SK-N-SH (cell line): ENCODE results near the gene ACOT8. TPM values are rescaled to one million over a fixed set of nuclear protein-coding genes. Genes with fewer than 3 reads are reported as not detected.

Source experiments
- CTCF ChIA-PET: fragments of 300-600, 350-600 bp; formaldehyde crosslinking; extraction: SDS; loops from one replicate; lab custom pipeline; 2021; lab: Yijun Ruan, JAX
- POLR2A ChIA-PET: fragments of 350-600 bp; sonication (Branson Sonifier 250); formaldehyde crosslinking; extraction: SDS; loops from one replicate; lab custom pipeline; 2020; ENCODE audit warnings: antibody characterized with exemption, inconsistent platforms; lab: Yijun Ruan, JAX
- DNase-seq: peaks from one replicate; pipeline ENCODE4 v3.0.0; 2012
- H2AFZ ChIP-seq: fragments of 200-600 bp; sonication (generic); 2 replicates; pipeline ENCODE4 v1.8.1; 2016; ENCODE audit warnings: antibody characterized with exemption, mild to moderate bottlenecking, low read depth
- H3F3A ChIP-seq: fragments of 200-600 bp; sonication (generic); replicated peaks from 2 replicates; pipeline ENCODE3; 2016; ENCODE audit warnings: antibody characterized with exemption, mild to moderate bottlenecking; ENCODE audit not compliant: insufficient read depth
- H3K27ac ChIP-seq, 2 experiments: fragments of 200-500 bp in 1 of 2; fragments of 200-600 bp in 1 of 2; sonication (Bioruptor generic) in 1 of 2; sonication (generic), shearing (Covaris generic) in 1 of 2; 2 replicates each; pipeline versions ENCODE4 v1.5.1 to v1.6.1; 2014 to 2016; ENCODE audit warnings: low read depth in 2 of 2, inconsistent platforms in 1 of 2, low read length in 1 of 2, mild to moderate bottlenecking in 1 of 2, mixed read lengths in 1 of 2
- H3K27me3 ChIP-seq: fragments of 200-600 bp; sonication (generic), shearing (Covaris generic); 2 replicates; pipeline ENCODE4 v1.6.1; 2016; ENCODE audit warnings: mixed run types; ENCODE audit not compliant: insufficient read depth
- H3K36me3 ChIP-seq, 2 experiments: fragments of 200-500 bp in 1 of 2; fragments of 200-600 bp in 1 of 2; sonication (Bioruptor generic) in 1 of 2; sonication (generic) in 1 of 2; replicated peaks in 1 of 2; 2 replicates each; pipeline versions ENCODE3 to v1.5.1; 2014 to 2016; ENCODE audit warnings: low read length in 1 of 2, mild to moderate bottlenecking in 1 of 2; ENCODE audit not compliant: insufficient read depth in 2 of 2, control insufficient read depth in 1 of 2
- H3K4me1 ChIP-seq, 2 experiments: fragments of 200-500 bp in 1 of 2; fragments of 200-600 bp in 1 of 2; sonication (Bioruptor generic) in 1 of 2; sonication (generic), shearing (Covaris generic) in 1 of 2; 2 replicates each; pipeline versions ENCODE4 v1.5.1 to v1.6.1; 2014 to 2016; ENCODE audit warnings: low read depth in 1 of 2, low read length in 1 of 2, mixed run types in 1 of 2; ENCODE audit not compliant: insufficient read depth in 2 of 2, control insufficient read depth in 1 of 2
- H3K4me2 ChIP-seq: fragments of 200-600 bp; sonication (generic), shearing (Covaris generic); 2 replicates; pipeline ENCODE4 v1.6.1; 2017; ENCODE audit warnings: mixed run types
- H3K4me3 ChIP-seq, 2 experiments: fragments of 200-500 bp in 1 of 2; fragments of 200-600 bp in 1 of 2; sonication (Bioruptor generic) in 1 of 2; sonication (generic), shearing (Covaris generic) in 1 of 2; 2 replicates each; pipeline versions ENCODE4 v1.5.1 to v1.8.1; 2014 to 2016; ENCODE audit warnings: low read depth in 2 of 2, inconsistent platforms in 1 of 2, low read length in 1 of 2, mild to moderate bottlenecking in 1 of 2, mixed read lengths in 1 of 2, moderate library complexity in 1 of 2
- H3K79me2 ChIP-seq: fragments of 200-600 bp; sonication (generic); 2 replicates; pipeline ENCODE4 v1.8.1; 2017; ENCODE audit warnings: mild to moderate bottlenecking; ENCODE audit not compliant: insufficient read depth
- H3K9ac ChIP-seq: fragments of 200-600 bp; sonication (generic); 2 replicates; pipeline ENCODE4 v1.6.1; 2017; ENCODE audit warnings: mixed run types
- H3K9me2 ChIP-seq: fragments of 200-600 bp; sonication (generic); 2 replicates; pipeline ENCODE4 v1.6.1; 2017; ENCODE audit warnings: mixed run types
- H3K9me3 ChIP-seq: fragments of 200-600 bp; sonication (generic); 2 replicates; pipeline ENCODE4 v1.6.1; 2017; ENCODE audit warnings: mixed run types, mild to moderate bottlenecking, moderate library complexity
- H4K20me1 ChIP-seq: fragments of 200-600 bp; sonication (generic); 2 replicates; pipeline ENCODE4 v1.6.1; 2017; ENCODE audit warnings: mild to moderate bottlenecking, mixed run types; ENCODE audit not compliant: insufficient read depth
- CHD2 ChIP-seq: fragments of 150-350 bp; IDR thresholded peaks from 2 replicates; pipeline ENCODE4 v1.6.1; 2018; ENCODE audit warnings: low read length; ENCODE audit not compliant: partially characterized antibody
- CTCF ChIP-seq: fragments of 200-600 bp; sonication (generic); IDR thresholded peaks from 2 replicates; pipeline ENCODE4 v1.6.1; 2017; ENCODE audit warnings: antibody characterized with exemption, mild to moderate bottlenecking, moderate library complexity
- ELF1 ChIP-seq: IDR thresholded peaks from 2 replicates; pipeline ENCODE4 v1.4.0; 2012
- FOSL2 ChIP-seq: IDR thresholded peaks from 2 replicates; pipeline ENCODE4 v1.4.0; 2012; ENCODE audit warnings: low read depth, mild to moderate bottlenecking, moderate library complexity, borderline replicate concordance
- FOXJ3 ChIP-seq: sonication (generic); formaldehyde crosslinking; IDR thresholded peaks from 2 replicates; pipeline ENCODE4 v1.5.1; 2020; ENCODE audit warnings: mild to moderate bottlenecking, missing genetic modification reagents
- FOXM1 ChIP-seq: IDR thresholded peaks from 2 replicates; pipeline ENCODE4 v1.4.0; 2012; ENCODE audit warnings: low read depth, mild to moderate bottlenecking
- GABPA ChIP-seq: IDR thresholded peaks from 2 replicates; pipeline ENCODE4 v1.4.0; 2012; ENCODE audit warnings: low read depth, mild to moderate bottlenecking
- GATA2 ChIP-seq: sonication (generic); formaldehyde crosslinking; IDR thresholded peaks from 2 replicates; pipeline ENCODE4 v1.5.0; 2020; ENCODE audit warnings: mild to moderate bottlenecking, missing genetic modification reagents
- NRF1 ChIP-seq: IDR thresholded peaks from 2 replicates; pipeline ENCODE4 v1.6.1; 2012; ENCODE audit warnings: low read depth, mild to moderate bottlenecking, low read length
- PBX3 ChIP-seq: IDR thresholded peaks from 2 replicates; pipeline ENCODE4; 2012
- POLR2AphosphoS5 ChIP-seq: IDR thresholded peaks from 2 replicates; pipeline ENCODE4 v1.6.1; 2012; ENCODE audit warnings: low read depth, low read length
- RXRA ChIP-seq: IDR thresholded peaks from 2 replicates; pipeline ENCODE4 v1.4.0; 2012; ENCODE audit warnings: low read depth, mild to moderate bottlenecking, borderline replicate concordance
- TEAD4 ChIP-seq: IDR thresholded peaks from 2 replicates; pipeline ENCODE4 v1.4.0; 2012; ENCODE audit warnings: mild to moderate bottlenecking, borderline replicate concordance; ENCODE audit not compliant: insufficient read depth
- YY1 ChIP-seq: IDR thresholded peaks from 2 replicates; pipeline ENCODE4 v1.4.0; 2012; ENCODE audit warnings: low read depth, mild to moderate bottlenecking
- ZBTB33 ChIP-seq: IDR thresholded peaks from 2 replicates; pipeline ENCODE4 v1.4.0; 2012; ENCODE audit warnings: low read depth, borderline replicate concordance
- polyA plus RNA-seq, 3 experiments: library from polyadenylated mRNA; depleted of rRNA; stranded (reverse); fragments of >200 nt; gene quantifications; 2 replicates each; pipeline ENCODE4 v1.2.3, GENCODE V29; 2012
- TF ChIP-seq, protein P1 (sequence below): IDR thresholded peaks from 2 replicates; pipeline ENCODE4 v1.4.0; 2012; ENCODE audit warnings: low read depth, borderline replicate concordance
- TF ChIP-seq, protein P2 (sequence below): fragments of 150-350 bp; IDR thresholded peaks from 2 replicates; pipeline ENCODE4 v1.6.1; 2016; ENCODE audit warnings: mild to moderate bottlenecking, low read depth, low read length
- TF ChIP-seq, protein P3 (sequence below): IDR thresholded peaks from 2 replicates; pipeline ENCODE4 v1.6.1; 2012; ENCODE audit warnings: mild to moderate bottlenecking, low read depth, low read length, moderate library complexity

ACOT8 gene
- polyA plus RNA-seq, 1 of the 3 experiments (the other 2 are of a cell fraction) = 48.4 TPM

GRCh38 chr20:45845452-45845851 is 11.7 kb downstream of the ACOT8 start:
- Histone ChIP-seq H3K9me3 (no peaks in the 10 kb centered on the region), H3K4me3 (no peak overlapping the region), H2AFZ (no peak overlapping the region), H3K36me3 (peaks cover 30 to 43% of the 10 kb centered on the region in 2 experiments), H4K20me1 (no peaks in the 10 kb centered on the region), H3K9ac (no peak overlapping the region), H3K4me2 (no peak overlapping the region), H3K79me2 (peaks cover 4% of the 10 kb centered on the region; the same call in 1 of the 2 replicates), H3K27ac (no peak overlapping the region), H3K27me3 (no peaks in the 10 kb centered on the region), H3K4me1 (no peaks in the 10 kb centered on the region), H3F3A (peaks cover 3% of the 10 kb centered on the region), H3K9me2 (no peaks in the 10 kb centered on the region)
- DNase-seq = no peak
- CTCF ChIA-PET = interaction anchor here (1.2 kb wide), 1 partner anchor 125 kb away, joined by 4 read pairs; no protein-coding TSS in a partner anchor
- POLR2A ChIA-PET = no interaction called here
- TF ChIP-seq, protein P1, sequence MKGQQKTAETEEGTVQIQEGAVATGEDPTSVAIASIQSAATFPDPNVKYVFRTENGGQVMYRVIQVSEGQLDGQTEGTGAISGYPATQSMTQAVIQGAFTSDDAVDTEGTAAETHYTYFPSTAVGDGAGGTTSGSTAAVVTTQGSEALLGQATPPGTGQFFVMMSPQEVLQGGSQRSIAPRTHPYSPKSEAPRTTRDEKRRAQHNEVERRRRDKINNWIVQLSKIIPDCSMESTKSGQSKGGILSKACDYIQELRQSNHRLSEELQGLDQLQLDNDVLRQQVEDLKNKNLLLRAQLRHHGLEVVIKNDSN = no peak
- TF ChIP-seq PBX3 (no peak), GABPA (no peak), YY1 (no peak), NRF1 (no peak), RXRA (no peak), TEAD4 (no peak), CTCF (no peak), FOXJ3 (CRISPR knock-in tag) (no peak), FOSL2 (no peak), GATA2 (CRISPR knock-in tag) (no peak), POLR2AphosphoS5 (no peak), ELF1 (no peak), FOXM1 (no peak), ZBTB33 (no peak), CHD2 (no peak)
- TF ChIP-seq, protein P2, sequence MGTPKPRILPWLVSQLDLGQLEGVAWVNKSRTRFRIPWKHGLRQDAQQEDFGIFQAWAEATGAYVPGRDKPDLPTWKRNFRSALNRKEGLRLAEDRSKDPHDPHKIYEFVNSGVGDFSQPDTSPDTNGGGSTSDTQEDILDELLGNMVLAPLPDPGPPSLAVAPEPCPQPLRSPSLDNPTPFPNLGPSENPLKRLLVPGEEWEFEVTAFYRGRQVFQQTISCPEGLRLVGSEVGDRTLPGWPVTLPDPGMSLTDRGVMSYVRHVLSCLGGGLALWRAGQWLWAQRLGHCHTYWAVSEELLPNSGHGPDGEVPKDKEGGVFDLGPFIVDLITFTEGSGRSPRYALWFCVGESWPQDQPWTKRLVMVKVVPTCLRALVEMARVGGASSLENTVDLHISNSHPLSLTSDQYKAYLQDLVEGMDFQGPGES = no peak
- TF ChIP-seq, protein P3, sequence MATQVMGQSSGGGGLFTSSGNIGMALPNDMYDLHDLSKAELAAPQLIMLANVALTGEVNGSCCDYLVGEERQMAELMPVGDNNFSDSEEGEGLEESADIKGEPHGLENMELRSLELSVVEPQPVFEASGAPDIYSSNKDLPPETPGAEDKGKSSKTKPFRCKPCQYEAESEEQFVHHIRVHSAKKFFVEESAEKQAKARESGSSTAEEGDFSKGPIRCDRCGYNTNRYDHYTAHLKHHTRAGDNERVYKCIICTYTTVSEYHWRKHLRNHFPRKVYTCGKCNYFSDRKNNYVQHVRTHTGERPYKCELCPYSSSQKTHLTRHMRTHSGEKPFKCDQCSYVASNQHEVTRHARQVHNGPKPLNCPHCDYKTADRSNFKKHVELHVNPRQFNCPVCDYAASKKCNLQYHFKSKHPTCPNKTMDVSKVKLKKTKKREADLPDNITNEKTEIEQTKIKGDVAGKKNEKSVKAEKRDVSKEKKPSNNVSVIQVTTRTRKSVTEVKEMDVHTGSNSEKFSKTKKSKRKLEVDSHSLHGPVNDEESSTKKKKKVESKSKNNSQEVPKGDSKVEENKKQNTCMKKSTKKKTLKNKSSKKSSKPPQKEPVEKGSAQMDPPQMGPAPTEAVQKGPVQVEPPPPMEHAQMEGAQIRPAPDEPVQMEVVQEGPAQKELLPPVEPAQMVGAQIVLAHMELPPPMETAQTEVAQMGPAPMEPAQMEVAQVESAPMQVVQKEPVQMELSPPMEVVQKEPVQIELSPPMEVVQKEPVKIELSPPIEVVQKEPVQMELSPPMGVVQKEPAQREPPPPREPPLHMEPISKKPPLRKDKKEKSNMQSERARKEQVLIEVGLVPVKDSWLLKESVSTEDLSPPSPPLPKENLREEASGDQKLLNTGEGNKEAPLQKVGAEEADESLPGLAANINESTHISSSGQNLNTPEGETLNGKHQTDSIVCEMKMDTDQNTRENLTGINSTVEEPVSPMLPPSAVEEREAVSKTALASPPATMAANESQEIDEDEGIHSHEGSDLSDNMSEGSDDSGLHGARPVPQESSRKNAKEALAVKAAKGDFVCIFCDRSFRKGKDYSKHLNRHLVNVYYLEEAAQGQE = no peak
